Activated CD4-positive, alpha-beta T cell treated with anti-CD3 and anti-CD28 coated beads for 36 hours (primary cell): ENCODE measurements around the gene GALNT13. TPM values are rescaled to one million over a fixed set of nuclear protein-coding genes. Genes with fewer than 3 reads are reported as not detected.

Experiments
- ATAC-seq: fragments of 200-7000 bp; cut with Tn5 transposase; one replicate; pipeline ENCODE4 v1.10.0; 2021; ENCODE audit warnings: mild to moderate bottlenecking, moderate library complexity
- CTCF ChIA-PET: fragments of 350-600 bp; sonication (Branson Sonifier 250); formaldehyde crosslinking; loops from one replicate; lab custom pipeline; 2021; ENCODE audit warnings: antibody characterized with exemption; lab: Charles Lee
- POLR2A ChIA-PET: fragments of 350-600 bp; sonication (Branson Sonifier 250); formaldehyde crosslinking; loops from one replicate; lab custom pipeline; 2021; ENCODE audit warnings: antibody characterized with exemption, inconsistent platforms; lab: Charles Lee
- DNase-seq: peaks from one replicate; pipeline ENCODE4 v3.0.0-alpha.2; 2020
- H3K27ac Mint-ChIP-seq: one replicate; pipeline ENCODE4 v1.8.0; 2021; ENCODE audit warnings: mixed read lengths
- H3K27me3 Mint-ChIP-seq: one replicate; pipeline ENCODE4 v1.8.0; 2021; ENCODE audit warnings: mixed read lengths
- H3K36me3 Mint-ChIP-seq: one replicate; pipeline ENCODE4 v1.8.0; 2021; ENCODE audit warnings: low read depth, mixed read lengths
- H3K4me1 Mint-ChIP-seq: one replicate; pipeline ENCODE4 v1.8.0; 2021; ENCODE audit warnings: mixed read lengths
- H3K4me3 Mint-ChIP-seq: one replicate; pipeline ENCODE4 v1.8.0; 2021; ENCODE audit warnings: mild to moderate bottlenecking, moderate library complexity, mixed read lengths
- H3K9me3 Mint-ChIP-seq: one replicate; pipeline ENCODE4 v1.8.0; 2021; ENCODE audit warnings: low read depth, mixed read lengths
- intact Hi-C, 2 experiments: fragments of 100-400 bp; cut with DNase I in 1 of 2; cut with micrococcal nuclease in 1 of 2; formaldehyde crosslinking; loops; one replicate each; pipeline versions ENCODE4 v1.14.2 to v1.15.1; 2022 to 2024; cut with DNase I, micrococcal nuclease
- total RNA-seq, 2 experiments: library from RNA; stranded (reverse); gene quantifications; one replicate each; pipeline ENCODE4 v1.2.3, GENCODE V29; 2021

The GALNT13 gene
- not detected for total RNA-seq

DNA sequence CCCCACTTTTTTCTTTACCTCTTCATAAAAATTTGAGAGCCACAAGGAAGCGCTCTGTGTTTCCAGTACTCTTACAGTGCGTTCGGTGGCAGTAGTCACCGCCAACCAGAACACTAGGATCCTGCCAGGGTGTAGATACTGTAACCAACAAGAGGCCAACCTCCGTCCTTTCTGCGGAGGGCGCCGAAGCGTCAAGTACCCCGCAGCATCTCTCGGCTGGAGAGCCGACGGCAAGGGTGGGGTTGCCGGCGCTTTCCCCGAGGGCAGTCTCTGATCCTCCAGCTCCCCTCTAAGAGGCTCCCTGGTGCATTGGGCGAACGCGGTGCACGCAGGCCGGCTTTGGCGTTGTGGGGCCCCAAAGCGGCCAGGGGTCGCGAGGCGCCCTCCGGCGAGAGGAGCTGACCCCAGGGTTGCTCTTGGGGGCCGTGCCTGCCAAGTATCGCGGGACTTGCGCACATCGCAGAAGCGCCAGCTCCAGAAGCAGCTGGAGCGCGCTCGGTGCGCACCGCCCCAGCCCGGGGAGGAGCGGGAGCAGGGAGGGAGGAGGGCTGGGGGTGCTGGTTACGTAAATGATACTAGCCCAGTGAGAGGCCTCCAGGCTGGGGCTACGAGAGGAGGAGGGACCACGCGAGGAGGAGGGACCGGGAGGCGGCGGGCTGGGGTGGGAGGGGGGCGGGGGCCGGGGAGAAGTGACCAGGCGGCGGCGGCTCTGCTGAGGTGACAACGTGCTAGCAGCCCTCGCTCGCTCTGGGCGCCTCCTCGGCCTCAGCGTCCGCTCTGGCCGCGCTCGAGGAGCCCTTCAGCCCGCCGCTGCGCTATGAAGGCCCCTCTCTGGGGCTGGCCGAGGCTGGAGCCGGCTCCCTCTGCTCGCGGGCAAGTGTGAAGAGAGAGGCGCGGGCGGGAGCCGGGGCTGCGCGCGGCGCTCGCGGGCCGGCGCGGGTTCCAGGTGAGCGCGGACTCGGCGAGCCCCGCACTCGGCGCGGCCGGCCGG lies at the start of gene GALNT13:
GALNT13 (plus strand) TSS at position 692 of the 991 bp plus-strand sequence.
- CTCF ChIA-PET, result no interaction called here
- Mint-ChIP-seq H3K36me3 (no peaks in the 10 kb centered on the region), H3K4me3 (no peak within 1 kb of the TSS), H3K27ac (no peak within 1 kb of the TSS), H3K9me3 (no peaks in the 10 kb centered on the region), H3K4me1 (peaks cover 3% of the 10 kb centered on the region), H3K27me3 (peaks cover 28% of the 10 kb centered on the region)
- ATAC-seq (no peak), DNase-seq (no peak)
- POLR2A ChIA-PET, result no interaction called here
- intact Hi-C loops, result no loop called here

DNA sequence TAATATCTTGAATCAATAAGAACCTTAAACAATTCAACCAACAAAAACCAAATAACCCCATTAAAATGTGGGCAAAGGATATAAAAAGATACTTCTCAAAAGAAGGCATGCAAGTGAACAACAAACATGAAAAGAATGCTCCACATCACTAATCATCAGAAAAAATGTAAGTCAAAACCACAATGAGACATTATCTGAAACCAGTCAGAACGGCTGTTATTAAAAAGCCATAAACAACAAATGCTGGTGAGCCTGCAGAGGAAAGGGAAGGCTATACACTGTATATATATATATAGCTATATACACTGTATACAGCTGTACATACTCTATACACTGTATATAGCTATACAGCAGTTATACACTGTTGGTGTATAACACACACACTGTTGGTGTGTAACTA lies 47.8 kb upstream of the GALNT13 start:
- intact Hi-C loops, result no loop called here
- Mint-ChIP-seq H3K4me3 (no peak overlapping the region), H3K27me3 (no peaks in the 10 kb centered on the region), H3K36me3 (no peaks in the 10 kb centered on the region), H3K9me3 (peaks cover 14% of the 10 kb centered on the region), H3K4me1 (no peaks in the 10 kb centered on the region), H3K27ac (no peak overlapping the region)
- ChIA-PET CTCF (no interaction called here), POLR2A (no interaction called here)
- DNase-seq, result no peak
- no peak for ATAC-seq

DNA sequence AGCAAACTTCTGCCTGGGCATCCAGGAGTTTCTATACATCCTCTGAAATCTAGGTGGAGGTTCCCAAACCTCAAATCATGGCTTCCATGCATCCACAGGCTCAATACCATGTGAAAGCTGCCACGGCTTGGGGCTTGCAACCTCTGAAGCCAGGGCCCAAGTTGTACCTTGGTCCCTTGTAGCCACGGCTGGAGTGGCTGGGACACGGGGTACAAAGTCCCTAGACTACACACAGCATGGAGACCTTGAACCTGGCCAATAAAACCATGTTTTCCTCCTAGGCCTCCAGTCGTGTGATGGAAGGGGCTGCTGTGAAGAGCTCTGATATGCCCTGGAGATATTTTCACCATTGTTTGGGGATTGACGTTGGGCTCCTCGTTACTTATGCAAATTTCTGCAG lies 43.4 kb upstream of the GALNT13 start:
- ATAC-seq (no peak), DNase-seq (no peak)
- POLR2A ChIA-PET, result no interaction called here
- Mint-ChIP-seq H3K36me3 (no peaks in the 10 kb centered on the region), H3K9me3 (peaks cover 20% of the 10 kb centered on the region), H3K4me3 (no peak overlapping the region), H3K4me1 (no peaks in the 10 kb centered on the region), H3K27me3 (no peaks in the 10 kb centered on the region), H3K27ac (no peak overlapping the region)
- intact Hi-C loops, result no loop called here
- CTCF ChIA-PET, result no interaction called here

DNA sequence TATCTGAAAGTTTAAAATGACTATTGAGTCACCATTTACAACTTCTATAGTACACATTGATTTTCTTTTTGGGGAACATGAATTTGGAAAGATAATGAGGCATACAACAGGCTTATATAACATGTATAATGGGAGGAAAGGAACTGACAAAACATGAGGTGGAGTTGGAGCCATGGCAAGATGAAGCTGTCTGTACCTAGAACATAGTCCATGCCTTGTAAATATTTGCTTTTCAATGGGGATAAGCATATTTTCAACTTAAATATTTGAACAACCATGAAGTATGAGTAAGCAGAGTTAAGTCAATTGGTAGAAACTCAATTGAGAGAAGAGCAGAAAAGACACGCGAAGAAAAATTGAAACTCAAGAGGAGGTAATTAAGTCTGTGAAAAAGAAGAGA lies 37.1 kb upstream of the GALNT13 start:
- CTCF ChIA-PET, result no interaction called here
- POLR2A ChIA-PET, result no interaction called here
- Mint-ChIP-seq H3K4me1 (no peaks in the 10 kb centered on the region), H3K4me3 (no peak overlapping the region), H3K27me3 (no peaks in the 10 kb centered on the region), H3K27ac (no peak overlapping the region), H3K36me3 (no peaks in the 10 kb centered on the region), H3K9me3 (peaks cover 7% of the 10 kb centered on the region)
- intact Hi-C loops, result no loop called here
- no peak for DNase-seq
- ATAC-seq, result no peak

DNA sequence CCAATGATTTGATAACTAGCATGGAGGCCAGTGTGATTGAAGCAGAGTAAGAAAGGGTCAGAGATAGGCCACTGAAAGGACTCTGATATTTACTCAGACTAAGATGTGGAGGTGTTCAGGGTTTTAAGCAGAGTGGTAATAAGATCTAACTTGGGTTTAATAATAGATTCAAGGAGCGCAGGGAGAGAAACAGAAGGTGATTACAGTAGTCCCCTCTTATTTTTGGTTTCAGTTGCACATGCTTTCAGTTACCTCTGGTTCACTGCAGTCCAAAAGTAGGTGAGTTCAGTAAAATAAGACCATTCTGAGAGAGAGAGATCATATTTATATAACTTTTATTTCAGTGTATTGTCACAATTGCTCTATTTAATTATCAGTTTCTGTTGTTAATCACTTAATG lies 13.5 kb upstream of the GALNT13 start:
- no peak for ATAC-seq

DNA sequence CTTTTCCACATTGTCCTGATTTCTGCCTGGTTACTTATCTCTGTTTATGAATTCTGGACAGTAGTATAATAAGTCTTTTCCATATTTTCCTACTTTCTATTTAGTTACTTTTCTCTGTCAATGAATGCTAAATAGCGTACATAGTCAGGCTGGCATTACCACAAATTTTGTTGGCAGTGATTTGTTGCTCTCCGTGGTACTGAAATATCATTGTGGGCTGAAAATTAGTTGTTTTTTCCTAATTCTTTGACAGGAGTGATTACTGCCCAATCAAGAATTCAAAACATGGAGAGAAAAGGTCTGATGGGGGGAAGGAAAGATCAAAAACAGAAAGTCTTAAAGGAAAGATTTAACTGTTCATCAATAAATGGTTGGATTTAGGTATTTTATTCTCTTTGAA lies 7.7 kb upstream of the GALNT13 start:
- ATAC-seq (no peak), DNase-seq (no peak)
- intact Hi-C loops, result no loop called here
- peaks cover 1% of the 10 kb centered on the region for H3K9me3 Mint-ChIP-seq
- H3K27ac Mint-ChIP-seq, result no peak overlapping the region
- H3K36me3 Mint-ChIP-seq, result no peaks in the 10 kb centered on the region
- ChIA-PET CTCF (interaction anchor here (0.6 kb wide), 1 partner anchor 95 kb away, joined by 3 read pairs; no protein-coding TSS in a partner anchor), POLR2A (no interaction called here)
- H3K4me1 Mint-ChIP-seq, result no peaks in the 10 kb centered on the region
- H3K27me3 Mint-ChIP-seq, result no peaks in the 10 kb centered on the region
- H3K4me3 Mint-ChIP-seq, result no peak overlapping the region

More for the DNA sequence above, 13.5 kb upstream of the GALNT13 start:
- peaks cover under 1% of the 10 kb centered on the region for H3K9me3 Mint-ChIP-seq
- no peaks in the 10 kb centered on the region for H3K27me3 Mint-ChIP-seq
- no peak overlapping the region for H3K27ac Mint-ChIP-seq
- no peaks in the 10 kb centered on the region for H3K36me3 Mint-ChIP-seq
- no peak for DNase-seq
- intact Hi-C loops, result no loop called here
- ChIA-PET CTCF (no interaction called here), POLR2A (no interaction called here)
- no peak overlapping the region for H3K4me3 Mint-ChIP-seq
- no peaks in the 10 kb centered on the region for H3K4me1 Mint-ChIP-seq

DNA sequence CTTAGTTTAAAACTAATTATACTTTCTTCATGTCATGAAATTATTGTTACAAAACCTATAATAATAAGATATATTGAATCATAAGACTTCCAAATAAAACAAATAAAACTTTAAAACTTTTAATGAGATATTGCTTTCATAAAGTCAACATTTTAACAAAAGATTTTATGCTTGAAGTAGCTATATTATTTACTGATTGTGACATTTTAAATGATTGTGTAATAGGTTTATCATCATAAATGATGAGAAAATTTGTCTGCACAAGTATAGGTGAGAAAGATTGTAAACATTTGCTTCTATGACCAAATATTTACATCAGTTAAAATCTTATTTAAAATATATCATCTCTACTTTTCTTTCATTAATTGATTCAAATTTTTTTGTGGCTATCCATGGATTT lies 5.1 kb upstream of the GALNT13 start:
- H3K4me3 Mint-ChIP-seq, result no peak overlapping the region
- DNase-seq (no peak), ATAC-seq (no peak)
- peaks cover 9% of the 10 kb centered on the region for H3K27me3 Mint-ChIP-seq
- no peak overlapping the region for H3K27ac Mint-ChIP-seq
- peaks cover 1% of the 10 kb centered on the region for H3K9me3 Mint-ChIP-seq
- CTCF ChIA-PET, result interaction anchor here (1.0 kb wide), 1 partner anchor 11 kb away, joined by 3 read pairs; no protein-coding TSS in a partner anchor
- intact Hi-C loops, result no loop called here
- no peaks in the 10 kb centered on the region for H3K36me3 Mint-ChIP-seq
- POLR2A ChIA-PET, result no interaction called here
- no peaks in the 10 kb centered on the region for H3K4me1 Mint-ChIP-seq

DNA sequence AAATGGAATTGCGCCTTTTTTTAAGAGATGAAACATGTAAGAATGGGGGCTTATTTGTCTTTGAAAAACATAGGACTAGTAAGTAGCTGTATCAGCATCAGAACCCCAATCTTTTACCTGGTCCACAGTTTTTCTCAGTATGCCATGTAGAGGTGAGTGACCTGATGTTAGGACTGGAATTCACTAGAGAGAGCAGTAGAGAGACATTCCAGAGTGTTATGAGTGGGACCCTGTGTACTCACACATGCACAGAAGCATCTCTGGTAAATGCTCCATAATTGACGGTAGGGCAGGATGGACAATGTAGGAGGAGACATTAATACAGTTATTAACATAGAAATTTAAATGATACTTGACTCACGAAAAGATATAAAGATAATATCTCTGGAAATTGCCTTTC lies 1.4 kb upstream of the GALNT13 start:
- H3K4me3 Mint-ChIP-seq, result no peak overlapping the region
- peaks cover 3% of the 10 kb centered on the region for H3K4me1 Mint-ChIP-seq
- no peak for ATAC-seq
- no peaks in the 10 kb centered on the region for H3K9me3 Mint-ChIP-seq
- intact Hi-C loops, result no loop called here
- no peak overlapping the region for H3K27ac Mint-ChIP-seq
- no peak for DNase-seq
- ChIA-PET POLR2A (no interaction called here), CTCF (interaction anchor here (0.8 kb wide), 1 partner anchor 98 kb away, joined by 3 read pairs; no protein-coding TSS in a partner anchor)
- H3K36me3 Mint-ChIP-seq, result no peaks in the 10 kb centered on the region
- peaks cover 28% of the 10 kb centered on the region for H3K27me3 Mint-ChIP-seq

DNA sequence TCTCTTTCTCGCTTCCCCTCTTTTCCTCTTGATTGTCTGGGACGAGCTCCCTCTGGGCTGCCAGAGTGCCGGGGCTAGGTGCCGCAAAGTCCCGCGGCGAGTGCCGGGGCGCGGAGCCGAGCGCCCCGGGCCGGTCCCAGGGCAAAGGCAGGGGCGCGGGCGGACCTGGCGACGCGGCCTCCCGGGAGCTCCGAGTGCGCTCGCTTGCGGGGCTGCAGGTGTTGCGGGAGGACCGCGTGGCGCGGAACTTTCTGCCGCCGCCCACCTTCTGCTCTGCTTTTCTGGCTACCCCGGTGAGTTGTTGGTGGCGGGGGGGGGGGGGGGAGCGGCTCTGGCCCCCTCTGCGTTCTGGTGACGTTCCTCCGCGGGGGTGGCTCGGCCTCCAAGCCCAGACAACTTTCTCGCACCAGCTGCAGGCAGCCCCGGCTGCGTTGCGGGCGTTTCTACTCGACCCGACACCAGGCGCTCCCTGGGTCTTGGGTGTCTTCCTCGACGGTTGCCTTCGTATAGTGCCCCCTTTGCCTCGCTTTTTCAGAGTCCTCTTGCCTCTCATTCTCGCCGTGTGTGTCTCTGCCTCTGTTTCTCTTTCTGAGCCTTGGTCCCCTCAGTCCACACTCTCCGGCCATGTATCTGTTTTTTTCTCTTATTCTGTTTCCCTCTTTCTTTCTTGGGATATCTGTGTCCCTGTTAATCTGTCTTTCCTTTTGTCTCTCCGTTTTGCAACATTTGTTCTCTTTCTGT lies 759 bp downstream of the GALNT13 start:
- Mint-ChIP-seq H3K36me3 (no peaks in the 10 kb centered on the region), H3K4me1 (peaks cover 3% of the 10 kb centered on the region), H3K4me3 (no peak overlapping the region), H3K27me3 (peaks cover 28% of the 10 kb centered on the region), H3K9me3 (no peaks in the 10 kb centered on the region), H3K27ac (no peak overlapping the region)
- no peak for ATAC-seq
- ChIA-PET CTCF (no interaction called here), POLR2A (no interaction called here)
- DNase-seq, result no peak
- intact Hi-C loops, result no loop called here

DNA sequence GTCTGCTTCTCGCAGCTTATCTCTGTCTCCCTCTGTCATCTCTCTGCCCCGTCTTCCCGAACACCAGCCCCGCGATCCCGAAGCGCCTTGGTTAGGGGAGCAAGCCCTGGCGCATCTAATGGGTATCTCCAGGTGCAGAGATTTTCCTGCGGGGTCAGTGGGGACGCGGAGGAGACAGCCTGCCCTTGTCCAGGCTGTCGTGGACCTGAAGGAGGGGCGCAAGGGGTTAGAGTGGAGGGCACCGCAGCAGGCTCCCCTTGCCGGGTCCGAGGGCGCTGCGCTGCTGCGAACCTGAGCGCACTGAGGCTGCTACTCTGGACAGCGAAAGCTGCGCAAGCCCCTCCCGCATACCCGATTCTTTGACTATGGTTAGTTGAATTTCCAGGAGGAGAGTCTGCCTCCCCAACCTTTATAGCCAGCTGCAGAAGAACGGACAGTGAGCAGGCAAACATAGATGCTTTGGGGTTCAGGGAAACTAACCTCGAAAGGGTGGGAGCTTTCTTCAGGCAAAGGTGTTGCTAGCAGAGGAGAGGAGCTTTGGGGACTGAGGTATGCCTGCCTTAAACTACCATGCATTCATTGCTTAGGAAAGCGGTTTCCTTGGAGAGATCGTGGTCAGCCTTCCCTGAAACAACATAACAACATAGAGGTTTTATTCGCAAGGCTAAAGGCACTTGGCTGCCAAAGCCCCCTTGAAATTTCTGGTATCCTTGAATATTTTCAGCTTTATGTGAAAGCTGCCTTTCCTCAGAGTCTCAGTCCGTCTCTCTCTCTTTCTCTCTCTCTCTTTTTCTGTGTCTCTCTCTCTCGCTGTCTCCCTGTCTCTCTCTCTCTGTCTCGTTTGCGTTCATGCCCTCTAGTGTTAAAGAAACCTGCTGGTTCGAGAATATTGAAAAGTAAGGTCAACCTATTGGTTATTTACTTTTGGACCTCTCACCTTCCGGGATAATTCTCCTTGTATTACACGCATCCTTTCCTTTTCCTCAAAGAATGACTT lies 1.6 kb downstream of the GALNT13 start:
- no peaks in the 10 kb centered on the region for H3K9me3 Mint-ChIP-seq
- POLR2A ChIA-PET, result no interaction called here
- H3K4me3 Mint-ChIP-seq, result no peak overlapping the region
- peaks cover 3% of the 10 kb centered on the region for H3K4me1 Mint-ChIP-seq
- peaks cover 28% of the 10 kb centered on the region for H3K27me3 Mint-ChIP-seq
- ATAC-seq (no peak), DNase-seq (no peak)
- H3K36me3 Mint-ChIP-seq, result no peaks in the 10 kb centered on the region
- H3K27ac Mint-ChIP-seq, result no peak overlapping the region
- intact Hi-C loops, result no loop called here
- CTCF ChIA-PET, result no interaction called here
